Ovary (tissue), 9 donors: Measurements from ENCODE around the gene SLC28A3. TPM values are rescaled to one million over a fixed set of nuclear protein-coding genes. Genes with fewer than 3 reads are reported as not detected.

Source experiments
- DNase-seq, 5 donors: peaks; one replicate each; pipeline ENCODE4 v3.0.0-alpha.2; 2019 to 2020
- H3K27ac ChIP-seq, 2 donors: fragments of 200-600 bp; one replicate each; pipeline versions ENCODE4 v1.5.1 to v1.8.0; 2019 to 2022
- H3K27me3 ChIP-seq: fragments of 200-600 bp; one replicate; pipeline ENCODE4 v1.8.0; 2022
- H3K36me3 ChIP-seq: fragments of 200-600 bp; sonication (generic); one replicate; pipeline ENCODE4 v1.5.1; 2019
- H3K4me1 ChIP-seq: one replicate; pipeline ENCODE4 v1.8.1; 2013; ENCODE audit warnings: mild to moderate bottlenecking, moderate library complexity; ENCODE audit not compliant: insufficient read depth
- H3K4me3 ChIP-seq: fragments of 200-600 bp; sonication (generic); one replicate; pipeline ENCODE4 v1.5.1; 2017
- H3K9me3 ChIP-seq, 2 donors: fragments of 200-600 bp in 1 of 2; sonication (generic) in 1 of 2; one replicate each; pipeline versions ENCODE4 v1.5.1 to v1.8.1; 2013 to 2019; ENCODE audit warnings: mild to moderate bottlenecking in 1 of 2, moderate library complexity in 1 of 2
- EP300 ChIP-seq: sonication (generic); formaldehyde crosslinking; IDR thresholded peaks from one replicate; pipeline ENCODE4 v1.6.1; 2017; ENCODE audit warnings: antibody characterized with exemption
- POLR2A ChIP-seq: fragments of 450-650 bp; IDR thresholded peaks from one replicate; pipeline ENCODE4 v1.6.1; 2017; ENCODE audit warnings: antibody characterized with exemption, mild to moderate bottlenecking, moderate library complexity
- WGBS, 3 donors: extraction: QIAGEN DNeasy Blood & Tissue Kit in 1 of 3; methylation state at CpG; one replicate each; pipeline versions ENCODE4 v1.1.5 to v1.1.7; 2013 to 2017; 5-methylcytosine and 5-hydroxymethylcytosine counted together
- intact Hi-C, 4 donors: fragments of 100-400 bp; cut with DNase I; formaldehyde crosslinking; loops; one replicate each; pipeline versions ENCODE4 v1.11.0 to v1.15.1; 2022 to 2023
- polyA plus RNA-seq, 2 donors: library from polyadenylated mRNA; stranded (reverse); fragments of 200-250 nt in 1 of 2; fragments of 350-450 nt in 1 of 2; fragmentation: Illumina TruSeq in 1 of 2; extraction: RNeasy Lipid Tissue Mini Kit (QIAGEN cat#74804) in 1 of 2; gene quantifications; one replicate each; pipeline ENCODE4 v1.2.3, GENCODE V29; 2013 to 2014
- total RNA-seq, 7 donors: library from RNA; depleted of rRNA in 2 of 7; stranded (reverse); fragments of >200 nt in 2 of 7; fragmentation: NEBNext Ultra II Directional in 3 of 7; extraction: Animal tissue kit (Norgen Biotek cat#: 25700) in 3 of 7; gene quantifications; one replicate each; pipeline versions ENCODE4 v1.1.0 to v1.2.4, GENCODE V29; 2016 to 2023
- TF ChIP-seq, protein P1 (sequence below), 3 donors: fragments of 450-650 bp in 2 of 3; fragments of 200-600 bp in 1 of 3; IDR thresholded peaks; one replicate each; pipeline versions ENCODE4 v1.5.1 to v1.8.0; 2016 to 2022; ENCODE audit warnings: antibody characterized with exemption in 3 of 3, mild to moderate bottlenecking in 1 of 3
- donor health status: DM: no; HTN: no; CAD: no; lungs with moderate emphysema.
- donor health status: DM: no; HTN: no; CAD: no.
- donor health status: Bipolar disorder and iron deficiency.
- donor health status: DM: yes; HTN: yes; CAD: no.
- donor health status: DM: no; HTN: no; CAD: no.
- donor health status: DM: yes; HTN: yes; CAD: no.

Gene SLC28A3
- total and polyA plus RNA-seq, 9 donors: 0.08 to 9.0 (median 0.59) TPM; not detected in 1

DNA sequence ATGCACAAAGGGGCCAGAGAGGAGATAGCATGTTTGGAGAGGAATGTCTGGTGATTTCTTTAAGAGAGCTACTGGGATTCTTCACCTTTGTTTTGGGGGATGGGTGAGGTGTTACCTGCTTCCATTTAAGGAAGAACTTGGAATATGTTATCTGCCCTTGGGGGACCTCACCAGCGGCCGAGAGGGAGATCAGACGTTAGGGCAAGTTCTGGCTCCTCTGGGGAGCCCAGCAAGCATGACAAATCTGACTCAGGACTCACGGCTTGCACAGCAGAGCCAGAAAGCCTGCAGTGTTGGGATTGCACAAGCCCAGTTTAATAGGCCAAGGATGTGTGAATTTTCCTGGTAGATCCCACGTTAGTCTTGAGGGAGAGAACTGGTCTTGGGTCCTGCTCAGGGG is 40.3 kb downstream of the SLC28A3 start:
- TF ChIP-seq, protein P1, sequence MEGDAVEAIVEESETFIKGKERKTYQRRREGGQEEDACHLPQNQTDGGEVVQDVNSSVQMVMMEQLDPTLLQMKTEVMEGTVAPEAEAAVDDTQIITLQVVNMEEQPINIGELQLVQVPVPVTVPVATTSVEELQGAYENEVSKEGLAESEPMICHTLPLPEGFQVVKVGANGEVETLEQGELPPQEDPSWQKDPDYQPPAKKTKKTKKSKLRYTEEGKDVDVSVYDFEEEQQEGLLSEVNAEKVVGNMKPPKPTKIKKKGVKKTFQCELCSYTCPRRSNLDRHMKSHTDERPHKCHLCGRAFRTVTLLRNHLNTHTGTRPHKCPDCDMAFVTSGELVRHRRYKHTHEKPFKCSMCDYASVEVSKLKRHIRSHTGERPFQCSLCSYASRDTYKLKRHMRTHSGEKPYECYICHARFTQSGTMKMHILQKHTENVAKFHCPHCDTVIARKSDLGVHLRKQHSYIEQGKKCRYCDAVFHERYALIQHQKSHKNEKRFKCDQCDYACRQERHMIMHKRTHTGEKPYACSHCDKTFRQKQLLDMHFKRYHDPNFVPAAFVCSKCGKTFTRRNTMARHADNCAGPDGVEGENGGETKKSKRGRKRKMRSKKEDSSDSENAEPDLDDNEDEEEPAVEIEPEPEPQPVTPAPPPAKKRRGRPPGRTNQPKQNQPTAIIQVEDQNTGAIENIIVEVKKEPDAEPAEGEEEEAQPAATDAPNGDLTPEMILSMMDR (IDR thresholded peaks at IDR 0.05): no peak
- TF ChIP-seq POLR2A (no peak), EP300 (no peak)
- no peak for DNase-seq
- WGBS, 3 donors: 66 to 73% (median 72%) methylated on average over 5 of the region's 5 CpGs

DNA sequence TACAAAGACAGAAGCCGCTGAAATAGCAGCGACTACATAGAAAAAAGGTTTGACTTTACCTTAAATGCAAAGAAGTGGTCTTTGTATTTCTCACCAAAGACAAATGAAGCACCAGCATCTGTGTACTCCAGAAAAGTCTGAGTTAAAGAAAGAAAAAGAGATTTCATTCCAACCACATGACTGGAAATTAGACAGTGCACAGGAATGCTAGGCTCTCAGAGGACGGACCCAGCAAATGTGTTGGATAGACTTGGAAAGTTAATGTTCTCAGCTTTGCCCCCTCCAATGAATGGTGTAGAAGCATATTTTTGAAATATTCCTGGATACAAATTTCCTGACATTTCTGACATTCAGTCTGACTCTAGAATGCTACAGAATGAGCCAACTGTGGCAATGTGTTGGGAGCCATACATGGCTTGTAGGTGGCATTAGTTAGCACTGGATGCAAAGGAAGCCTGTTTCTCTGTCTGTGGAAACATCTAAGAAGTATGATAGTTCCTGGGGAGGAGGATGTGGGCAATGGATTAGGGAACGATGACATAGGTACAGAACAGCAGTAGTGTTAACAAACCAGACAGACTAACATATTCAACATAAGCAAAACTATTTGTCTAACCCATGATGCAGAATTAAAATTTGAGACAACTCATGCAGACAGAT is 43.3 kb downstream of the SLC28A3 start:
- no peaks in the 10 kb centered on the region for H3K9me3 ChIP-seq
- TF ChIP-seq, protein P1 (IDR thresholded peaks at IDR 0.05): no peak
- TF ChIP-seq EP300 (no peak), POLR2A (no peak)
- no peak overlapping the region for H3K27ac ChIP-seq
- intact Hi-C loops: no loop called here
- H3K4me1 ChIP-seq: no peaks in the 10 kb centered on the region
- H3K27me3 ChIP-seq: no peaks in the 10 kb centered on the region
- no peak overlapping the region for H3K4me3 ChIP-seq
- WGBS, 3 donors: 72 to 84% (median 78%) methylated on average over 4 of the region's 4 CpGs
- H3K36me3 ChIP-seq: no peaks in the 10 kb centered on the region
- no peak for DNase-seq

More for the DNA sequence above, 40.3 kb downstream of the SLC28A3 start:
- Histone ChIP-seq H3K27ac (no peak overlapping the region), H3K27me3 (no peaks in the 10 kb centered on the region), H3K9me3 (no peaks in the 10 kb centered on the region), H3K36me3 (no peaks in the 10 kb centered on the region), H3K4me3 (no peak overlapping the region), H3K4me1 (no peaks in the 10 kb centered on the region)
- intact Hi-C loops: loop anchor here in 1 of 4 donors (10.0 kb wide), 1 partner anchor 65 kb away; no protein-coding TSS in a partner anchor

DNA sequence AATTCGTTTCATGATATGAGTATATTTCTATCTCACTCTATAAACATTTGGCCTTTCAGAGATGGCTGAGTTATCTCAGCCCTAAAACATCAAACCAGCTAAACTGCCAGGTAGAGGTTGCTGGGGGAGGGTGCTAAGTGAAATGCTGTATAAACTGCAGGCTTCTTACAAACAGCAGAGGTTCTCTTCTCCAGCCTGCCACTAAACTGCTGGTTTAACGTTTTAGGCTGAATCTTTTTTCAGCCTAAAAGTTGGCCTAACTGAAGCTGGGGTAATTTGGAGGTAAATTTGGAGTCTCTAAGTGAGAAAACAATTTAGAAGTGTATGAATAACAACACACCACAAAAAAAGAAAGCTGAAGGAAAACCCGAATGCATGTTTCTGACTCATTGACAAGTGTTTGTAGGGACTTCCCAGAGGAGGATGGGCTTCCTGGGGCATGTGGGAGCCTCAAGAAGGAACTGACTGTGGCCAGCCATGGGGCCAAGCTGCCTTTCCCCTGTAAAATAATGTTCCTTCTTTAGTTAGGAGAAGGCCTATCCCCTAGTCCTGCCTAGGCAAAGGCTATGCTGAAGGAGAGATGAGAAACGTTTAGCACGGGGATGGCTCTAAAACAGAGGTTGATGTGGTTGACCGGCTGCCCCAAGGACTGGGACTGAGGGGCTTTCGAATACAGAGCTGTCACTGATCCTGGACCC is 44.3 kb downstream of the SLC28A3 start:
- TF ChIP-seq POLR2A (no peak), EP300 (no peak)
- TF ChIP-seq, protein P1 (IDR thresholded peaks at IDR 0.05): no peak
- Histone ChIP-seq H3K27me3 (no peaks in the 10 kb centered on the region), H3K4me3 (no peak overlapping the region), H3K9me3 (no peaks in the 10 kb centered on the region), H3K36me3 (no peaks in the 10 kb centered on the region), H3K27ac (no peak overlapping the region), H3K4me1 (no peaks in the 10 kb centered on the region)
- DNase-seq: no peak
- intact Hi-C loops: no loop called here
- 66 to 73% (median 71%) methylated on average over 7 of the region's 7 CpGs for WGBS, 3 donors

DNA sequence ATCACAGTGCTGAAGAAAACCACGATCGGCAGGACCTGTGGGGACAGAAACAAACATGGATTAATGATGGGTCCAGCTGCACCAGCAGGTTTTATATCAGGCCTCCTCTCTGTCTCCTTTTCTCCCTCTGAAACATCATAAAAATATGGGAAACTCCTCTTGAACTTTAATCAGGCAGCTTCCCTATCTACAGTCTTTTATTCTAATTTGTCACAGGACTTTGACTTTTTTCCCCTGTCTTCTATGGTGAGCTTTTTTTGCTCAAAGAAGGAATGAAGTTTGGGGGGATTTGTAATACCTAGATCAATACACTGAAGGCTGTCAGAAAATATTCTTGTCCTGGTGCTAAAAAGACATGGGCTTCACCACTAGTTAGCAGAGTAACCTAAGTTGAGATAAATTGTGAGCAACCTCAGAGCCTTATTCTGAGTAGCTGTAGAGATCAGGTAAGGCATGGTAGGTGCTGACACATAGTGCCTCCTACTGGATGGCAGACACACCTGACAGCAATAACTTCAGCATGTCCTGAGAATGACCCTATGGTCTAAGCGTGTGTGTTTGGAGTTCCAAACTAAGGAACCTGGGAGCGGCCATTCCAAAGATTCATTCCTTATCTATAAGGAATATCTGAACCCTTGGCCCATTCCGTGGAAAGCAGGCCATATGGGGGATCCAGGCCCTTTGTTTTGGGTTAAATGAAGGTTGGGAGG is 46.2 kb downstream of the SLC28A3 start:
- Histone ChIP-seq H3K27ac (no peak overlapping the region), H3K36me3 (no peaks in the 10 kb centered on the region), H3K9me3 (no peaks in the 10 kb centered on the region), H3K4me1 (no peaks in the 10 kb centered on the region), H3K27me3 (no peaks in the 10 kb centered on the region), H3K4me3 (no peak overlapping the region)
- 74 to 75% (median 75%) methylated on average over 5 of the region's 5 CpGs for WGBS, 3 donors
- no peak for DNase-seq
- TF ChIP-seq POLR2A: no peak
- TF ChIP-seq, protein P1 (IDR thresholded peaks at IDR 0.05): no peak
- no peak for TF ChIP-seq EP300
- intact Hi-C loops: no loop called here
